ENCODE measurements around the gene TFF3. TPM values are rescaled to one million over a fixed set of nuclear protein-coding genes. Genes with fewer than 3 reads are reported as not detected.

The TFF3 gene
- total and polyA plus RNA-seq, 10 of the 15 experiments (the other 5 are each of a cell fraction or from before 2014, with no cell fraction given) = not detected

DNA sequence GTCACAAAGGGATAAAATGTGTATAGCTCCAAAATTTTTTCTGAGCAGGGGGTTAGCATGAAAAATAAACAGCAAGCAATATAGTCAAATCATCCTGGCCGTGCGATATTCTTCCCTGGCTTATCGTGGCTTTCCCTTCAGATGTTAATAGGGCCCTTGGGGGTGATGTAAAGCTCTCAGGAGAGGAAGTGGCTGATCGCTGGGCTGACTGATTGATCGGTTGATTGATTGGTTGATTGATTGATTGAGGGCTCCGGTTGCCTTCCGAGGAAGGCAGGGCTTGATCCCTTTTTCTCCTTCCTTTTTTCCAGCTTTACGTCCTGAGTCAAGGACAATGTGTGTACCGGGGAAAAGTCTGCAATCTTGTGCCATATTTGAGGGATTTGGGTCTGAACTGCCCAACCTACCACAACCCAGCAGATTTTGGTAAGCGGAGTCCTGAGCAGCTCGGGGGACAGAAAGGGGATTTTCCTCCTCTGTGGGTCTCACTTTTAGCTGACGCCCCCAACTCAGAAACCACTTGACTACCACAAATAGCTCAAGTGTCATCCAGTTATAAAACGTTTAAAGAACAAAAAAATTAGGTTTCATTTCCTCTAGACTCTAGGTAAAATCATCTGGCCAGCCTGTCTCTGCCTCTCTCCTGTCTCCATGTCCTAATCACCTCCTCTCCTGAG, 29.5 kb downstream of the TFF3 start:
- no TSS peak for BruUV-seq (replicated peaks)
- TF ChIP-seq NR2F1 (conservative IDR thresholded peaks at IDR 0.05) = no peak; the same call in 1 of the 2 replicates
- TF ChIP-seq SUZ12 (IDR thresholded peaks at IDR 0.05; ENCODE audit: unreplicated experiment) = no peak
- TF ChIP-seq CEBPZ (IDR thresholded peaks at IDR 0.05; ENCODE audit: low read depth, low read length) = no peak
- TF ChIP-seq ZNF217 (IDR thresholded peaks at IDR 0.05) = no peak
- TF ChIP-seq CEBPB (IDR thresholded peaks at IDR 0.05; ENCODE audit: borderline replicate concordance in 1 of 2, low read depth in 2 of 2, low read length in 2 of 2) = no peak
- TF ChIP-seq TCF12 (IDR thresholded peaks at IDR 0.05; ENCODE audit: low read depth, low read length) = no peak
- TF ChIP-seq YBX1 (IDR thresholded peaks at IDR 0.05) = no peak
- no peak for TF ChIP-seq CBFB (IDR thresholded peaks at IDR 0.05; ENCODE audit: low read depth)
- TF ChIP-seq, protein P1, sequence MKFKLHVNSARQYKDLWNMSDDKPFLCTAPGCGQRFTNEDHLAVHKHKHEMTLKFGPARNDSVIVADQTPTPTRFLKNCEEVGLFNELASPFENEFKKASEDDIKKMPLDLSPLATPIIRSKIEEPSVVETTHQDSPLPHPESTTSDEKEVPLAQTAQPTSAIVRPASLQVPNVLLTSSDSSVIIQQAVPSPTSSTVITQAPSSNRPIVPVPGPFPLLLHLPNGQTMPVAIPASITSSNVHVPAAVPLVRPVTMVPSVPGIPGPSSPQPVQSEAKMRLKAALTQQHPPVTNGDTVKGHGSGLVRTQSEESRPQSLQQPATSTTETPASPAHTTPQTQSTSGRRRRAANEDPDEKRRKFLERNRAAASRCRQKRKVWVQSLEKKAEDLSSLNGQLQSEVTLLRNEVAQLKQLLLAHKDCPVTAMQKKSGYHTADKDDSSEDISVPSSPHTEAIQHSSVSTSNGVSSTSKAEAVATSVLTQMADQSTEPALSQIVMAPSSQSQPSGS (IDR thresholded peaks at IDR 0.05; ENCODE audit: low read length) = peak; percentile 16; the same call in 1 of the 2 replicates
- TF ChIP-seq, protein P2, sequence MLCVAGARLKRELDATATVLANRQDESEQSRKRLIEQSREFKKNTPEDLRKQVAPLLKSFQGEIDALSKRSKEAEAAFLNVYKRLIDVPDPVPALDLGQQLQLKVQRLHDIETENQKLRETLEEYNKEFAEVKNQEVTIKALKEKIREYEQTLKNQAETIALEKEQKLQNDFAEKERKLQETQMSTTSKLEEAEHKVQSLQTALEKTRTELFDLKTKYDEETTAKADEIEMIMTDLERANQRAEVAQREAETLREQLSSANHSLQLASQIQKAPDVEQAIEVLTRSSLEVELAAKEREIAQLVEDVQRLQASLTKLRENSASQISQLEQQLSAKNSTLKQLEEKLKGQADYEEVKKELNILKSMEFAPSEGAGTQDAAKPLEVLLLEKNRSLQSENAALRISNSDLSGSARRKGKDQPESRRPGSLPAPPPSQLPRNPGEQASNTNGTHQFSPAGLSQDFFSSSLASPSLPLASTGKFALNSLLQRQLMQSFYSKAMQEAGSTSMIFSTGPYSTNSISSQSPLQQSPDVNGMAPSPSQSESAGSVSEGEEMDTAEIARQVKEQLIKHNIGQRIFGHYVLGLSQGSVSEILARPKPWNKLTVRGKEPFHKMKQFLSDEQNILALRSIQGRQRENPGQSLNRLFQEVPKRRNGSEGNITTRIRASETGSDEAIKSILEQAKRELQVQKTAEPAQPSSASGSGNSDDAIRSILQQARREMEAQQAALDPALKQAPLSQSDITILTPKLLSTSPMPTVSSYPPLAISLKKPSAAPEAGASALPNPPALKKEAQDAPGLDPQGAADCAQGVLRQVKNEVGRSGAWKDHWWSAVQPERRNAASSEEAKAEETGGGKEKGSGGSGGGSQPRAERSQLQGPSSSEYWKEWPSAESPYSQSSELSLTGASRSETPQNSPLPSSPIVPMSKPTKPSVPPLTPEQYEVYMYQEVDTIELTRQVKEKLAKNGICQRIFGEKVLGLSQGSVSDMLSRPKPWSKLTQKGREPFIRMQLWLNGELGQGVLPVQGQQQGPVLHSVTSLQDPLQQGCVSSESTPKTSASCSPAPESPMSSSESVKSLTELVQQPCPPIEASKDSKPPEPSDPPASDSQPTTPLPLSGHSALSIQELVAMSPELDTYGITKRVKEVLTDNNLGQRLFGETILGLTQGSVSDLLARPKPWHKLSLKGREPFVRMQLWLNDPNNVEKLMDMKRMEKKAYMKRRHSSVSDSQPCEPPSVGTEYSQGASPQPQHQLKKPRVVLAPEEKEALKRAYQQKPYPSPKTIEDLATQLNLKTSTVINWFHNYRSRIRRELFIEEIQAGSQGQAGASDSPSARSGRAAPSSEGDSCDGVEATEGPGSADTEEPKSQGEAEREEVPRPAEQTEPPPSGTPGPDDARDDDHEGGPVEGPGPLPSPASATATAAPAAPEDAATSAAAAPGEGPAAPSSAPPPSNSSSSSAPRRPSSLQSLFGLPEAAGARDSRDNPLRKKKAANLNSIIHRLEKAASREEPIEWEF (IDR thresholded peaks at IDR 0.05; ENCODE audit: insufficient replicate concordance, low read depth, low read length) = peak; percentile 97
- TF ChIP-seq KLF5 (IDR thresholded peaks at IDR 0.05; ENCODE audit: partially characterized antibody) = no peak
- no peak for TF ChIP-seq SIN3A (IDR thresholded peaks at IDR 0.05; ENCODE audit: low read depth, low read length)
- TF ChIP-seq GATAD2B (conservative IDR thresholded peaks at IDR 0.05; ENCODE audit: low read depth) = peak; percentile 36; the same call in 1 of the 2 replicates

More for the DNA sequence above, 29.5 kb downstream of the TFF3 start:
- in situ Hi-C loops (cut with MboI) (loop anchor here (5.0 kb wide), 1 partner anchor 38 kb away; no protein-coding TSS in a partner anchor), intact Hi-C loops (cut with micrococcal nuclease; ENCODE audit: unreplicated experiment) (loop anchor here (5.0 kb wide), 2 partner anchors 47 to 48 kb away; no protein-coding TSS in a partner anchor)
- ChIA-PET CTCF (interaction anchor here (0.6 to 2.2 kb wide), 15 partner anchors 13 to 469 kb away, joined by 3 to 25 read pairs (median 4); no protein-coding TSS in a partner anchor), RAD21 (ENCODE audit: unreplicated experiment) (interaction anchor here (0.6 to 2.3 kb wide), 28 partner anchors 9 to 250 kb away, joined by 3 to 25 read pairs (median 4); no protein-coding TSS in a partner anchor), SMC1A (ENCODE audit: uncharacterized antibody, unreplicated experiment) (interaction anchor here (0.6 to 4.8 kb wide), 29 partner anchors 10 to 488 kb away, joined by 3 to 34 read pairs (median 4); no protein-coding TSS in a partner anchor), POLR2A (interaction anchor here (0.6 to 2.2 kb wide), 13 partner anchors 11 to 357 kb away, joined by 3 to 12 read pairs (median 4); no protein-coding TSS in a partner anchor)
- peak overlapping the region; percentile 16; the same call in 1 of the 2 replicates for H2AFZ ChIP-seq (ENCODE audit: control insufficient read depth, low read depth, low read length)
- H3K9ac ChIP-seq (ENCODE audit: control insufficient read depth, insufficient read depth, low read length) = peak overlapping the region; percentile 4
- peak overlapping the region; percentile 91 for H3K4me2 ChIP-seq (ENCODE audit: control insufficient read depth, insufficient read depth)
- peak overlapping the region; percentile 34 for H3K27ac ChIP-seq (ENCODE audit: control insufficient read depth, insufficient read depth)
- DNase-seq (ENCODE audit: low read depth, low spot score) (peak; percentile 36), ATAC-seq (peak; percentile 70), FAIRE-seq (no peak)
- no peaks in the 10 kb centered on the region for H3K79me2 ChIP-seq (ENCODE audit: control insufficient read depth, insufficient read depth, low read length)
- peak overlapping the region; percentile 47 for H3K4me3 ChIP-seq
- H3K36me3 ChIP-seq (ENCODE audit: control insufficient read depth in 2 of 2, insufficient read depth in 2 of 2, low read length in 1 of 2) = no peaks in the 10 kb centered on the region
- no peaks in the 10 kb centered on the region for H3K27me3 ChIP-seq (replicated peaks in 1 of 2; ENCODE audit: control insufficient read depth in 2 of 2, insufficient read depth in 2 of 2, low read length in 1 of 2)
- H3K9me3 ChIP-seq (replicated peaks; ENCODE audit: control insufficient read depth, insufficient read depth, low read length) = no peaks in the 10 kb centered on the region; the same call in 2 of the 3 replicates
- H3K4me1 ChIP-seq (ENCODE audit: control insufficient read depth, insufficient read depth, low read length) = peaks cover 28% of the 10 kb centered on the region
- H4K20me1 ChIP-seq (ENCODE audit: control insufficient read depth, insufficient read depth) = no peaks in the 10 kb centered on the region
- 7% methylated on average over 13 of the region's 13 CpGs for WGBS (ENCODE audit: insufficient coverage, insufficient replicate concordance, low lambda C conversion rate, missing lambda C conversion rate)

Data from GM12878 (cell line).